ENCODE results near the gene JADE3. TPM values are rescaled to one million over a fixed set of nuclear protein-coding genes. Genes with fewer than 3 reads are reported as not detected.
A peak's percentile ranks its signal among the peaks of the same experiment; 100 is the strongest.
"Not testable (repeated sequence)": the region's sequence is repeated elsewhere in the genome, so short reads cannot be mapped to it uniquely, and the experiment has no call there.

The JADE3 gene
- polyA plus RNA-seq, 4 donors: 1.1 to 11.5 (median 2.4) TPM

- 73 to 82% (median 76%) methylated on average over 7 of the region's 7 CpGs for WGBS, 3 donors
- H3K4me1 ChIP-seq (ENCODE audit: control insufficient read depth in 3 of 3, insufficient read depth in 2 of 3, low read depth in 1 of 3, low read length in 2 of 3): no peaks in the 10 kb centered on the region
- no peak overlapping the region for H3K4me3 ChIP-seq (ENCODE audit: low read depth in 1 of 3, low read length in 3 of 3)
- no peaks in the 10 kb centered on the region for H3K36me3 ChIP-seq (ENCODE audit: control insufficient read depth in 3 of 3, insufficient read depth in 2 of 3, low read depth in 1 of 3, low read length in 3 of 3)
- DNase-seq (no peak), FAIRE-seq (no peak)
- no peaks in the 10 kb centered on the region for H3K9me3 ChIP-seq (ENCODE audit: control insufficient read depth in 2 of 2, insufficient read depth in 1 of 2, low read depth in 1 of 2, low read length in 1 of 2)
- no peaks in the 10 kb centered on the region for H3K27me3 ChIP-seq (ENCODE audit: control insufficient read depth in 3 of 3, insufficient read depth in 3 of 3, low read length in 3 of 3)
- H3K27ac ChIP-seq (ENCODE audit: low read depth in 1 of 3, low read length in 2 of 3): no peak overlapping the region
Observed at GRCh38 chrX:46961574-46962283, 49.5 kb downstream of the JADE3 start.

GRCh38 chrX:46965125-46965758, 53.0 kb downstream of the JADE3 start:
- FAIRE-seq (no peak), DNase-seq (no peak)
- Histone ChIP-seq H3K4me3 (ENCODE audit: low read depth in 1 of 3, low read length in 3 of 3) (no peak overlapping the region), H3K4me1 (ENCODE audit: control insufficient read depth in 3 of 3, insufficient read depth in 2 of 3, low read depth in 1 of 3, low read length in 2 of 3) (no peaks in the 10 kb centered on the region), H3K27ac (ENCODE audit: low read depth in 1 of 3, low read length in 2 of 3) (no peak overlapping the region), H3K36me3 (ENCODE audit: control insufficient read depth in 3 of 3, insufficient read depth in 2 of 3, low read depth in 1 of 3, low read length in 3 of 3) (no peaks in the 10 kb centered on the region), H3K9me3 (ENCODE audit: control insufficient read depth in 2 of 2, insufficient read depth in 1 of 2, low read depth in 1 of 2, low read length in 1 of 2) (no peaks in the 10 kb centered on the region), H3K27me3 (ENCODE audit: control insufficient read depth in 3 of 3, insufficient read depth in 3 of 3, low read length in 3 of 3) (no peaks in the 10 kb centered on the region)
- 44 to 90% (median 72%) methylated on average over 1 of the region's 1 CpG for WGBS, 3 donors

DNA sequence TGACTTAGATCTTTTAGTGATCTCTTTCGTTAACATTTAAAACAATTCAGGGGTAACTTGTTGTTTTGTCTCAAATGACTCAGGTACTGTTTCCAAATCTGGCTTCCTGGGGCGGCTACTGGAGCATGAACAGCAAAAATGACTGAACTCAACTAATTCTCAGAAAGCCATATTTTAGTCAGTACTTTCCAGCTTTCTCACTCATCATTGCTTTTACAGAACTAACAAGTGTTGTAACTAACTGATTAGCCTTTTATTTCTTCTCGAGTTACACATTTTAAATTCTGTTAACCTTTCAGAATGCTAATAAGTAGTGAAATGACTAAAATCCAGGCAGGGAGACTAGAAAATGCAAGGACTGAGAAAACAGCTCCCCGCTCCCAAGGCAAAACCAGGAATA, 55.3 kb downstream of the JADE3 start:
- no peaks in the 10 kb centered on the region for H3K27me3 ChIP-seq (ENCODE audit: control insufficient read depth in 3 of 3, insufficient read depth in 3 of 3, low read length in 3 of 3)
- H3K9me3 ChIP-seq (ENCODE audit: control insufficient read depth in 2 of 2, insufficient read depth in 1 of 2, low read depth in 1 of 2, low read length in 1 of 2): no peaks in the 10 kb centered on the region
- DNase-seq (no peak), FAIRE-seq (no peak)
- H3K4me1 ChIP-seq (ENCODE audit: control insufficient read depth in 3 of 3, insufficient read depth in 2 of 3, low read depth in 1 of 3, low read length in 2 of 3): no peaks in the 10 kb centered on the region
- H3K4me3 ChIP-seq (ENCODE audit: low read depth in 1 of 3, low read length in 3 of 3): no peak overlapping the region
- 53 to 73% (median 64%) methylated on average over 4 of the region's 4 CpGs for WGBS, 3 donors
- H3K27ac ChIP-seq (ENCODE audit: low read depth in 1 of 3, low read length in 2 of 3): peak overlapping the region in 1 of 3 donors; percentile 28
- no peaks in the 10 kb centered on the region for H3K36me3 ChIP-seq (ENCODE audit: control insufficient read depth in 3 of 3, insufficient read depth in 2 of 3, low read depth in 1 of 3, low read length in 3 of 3)

DNA sequence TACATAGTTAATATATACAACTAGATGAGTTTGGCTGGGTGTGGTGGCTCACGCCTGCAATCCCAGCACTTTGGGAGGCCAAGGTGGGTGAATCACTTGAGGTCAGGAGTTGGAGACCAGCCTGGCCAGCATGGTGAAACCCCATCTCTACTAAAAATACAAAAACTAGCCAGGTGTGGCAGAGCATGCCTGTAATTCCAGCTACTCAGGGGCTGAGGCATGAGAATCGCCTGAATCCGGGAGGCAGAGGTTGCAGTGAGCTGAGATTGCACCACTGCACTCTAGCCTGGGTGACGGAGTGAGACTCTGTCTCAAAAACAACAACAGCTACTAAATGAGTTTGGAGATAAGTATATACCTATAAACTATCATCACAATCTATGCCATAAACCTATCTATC, 64.8 kb downstream of the JADE3 start:
- not testable (repeated sequence) for H3K4me1 ChIP-seq (ENCODE audit: control insufficient read depth in 3 of 3, insufficient read depth in 2 of 3, low read depth in 1 of 3, low read length in 2 of 3); H3K9me3 ChIP-seq (ENCODE audit: control insufficient read depth in 2 of 2, insufficient read depth in 1 of 2, low read depth in 1 of 2, low read length in 1 of 2); H3K4me3 ChIP-seq (ENCODE audit: low read depth in 1 of 3, low read length in 3 of 3); H3K36me3 ChIP-seq (ENCODE audit: control insufficient read depth in 3 of 3, insufficient read depth in 2 of 3, low read depth in 1 of 3, low read length in 3 of 3); DNase-seq; H3K27ac ChIP-seq (ENCODE audit: low read depth in 1 of 3, low read length in 2 of 3); FAIRE-seq; H3K27me3 ChIP-seq (ENCODE audit: control insufficient read depth in 3 of 3, insufficient read depth in 3 of 3, low read length in 3 of 3)
- 83 to 95% (median 94%) methylated on average over 4 of the region's 4 CpGs for WGBS, 3 donors

GRCh38 chrX:46978341-46979291, 66.4 kb downstream of the JADE3 start:
- Histone ChIP-seq H3K9me3 (ENCODE audit: control insufficient read depth in 2 of 2, insufficient read depth in 1 of 2, low read depth in 1 of 2, low read length in 1 of 2) (no peaks in the 10 kb centered on the region), H3K4me3 (ENCODE audit: low read depth in 1 of 3, low read length in 3 of 3) (no peak overlapping the region), H3K27me3 (ENCODE audit: control insufficient read depth in 3 of 3, insufficient read depth in 3 of 3, low read length in 3 of 3) (no peaks in the 10 kb centered on the region), H3K27ac (ENCODE audit: low read depth in 1 of 3, low read length in 2 of 3) (no peak overlapping the region), H3K36me3 (ENCODE audit: control insufficient read depth in 3 of 3, insufficient read depth in 2 of 3, low read depth in 1 of 3, low read length in 3 of 3) (no peaks in the 10 kb centered on the region), H3K4me1 (ENCODE audit: control insufficient read depth in 3 of 3, insufficient read depth in 2 of 3, low read depth in 1 of 3, low read length in 2 of 3) (no peaks in the 10 kb centered on the region)
- WGBS, 3 donors: 64 to 81% (median 79%) methylated on average over 8 of the region's 8 CpGs
- FAIRE-seq (no peak), DNase-seq (peak; percentile 66 to 70)

- no peak for DNase-seq
- FAIRE-seq: no peak
- peaks cover 0 to 2% (median 0%) of the 10 kb centered on the region in 3 donors for H3K36me3 ChIP-seq (ENCODE audit: control insufficient read depth in 3 of 3, insufficient read depth in 2 of 3, low read depth in 1 of 3, low read length in 3 of 3)
- no peaks in the 10 kb centered on the region for H3K4me1 ChIP-seq (ENCODE audit: control insufficient read depth in 3 of 3, insufficient read depth in 2 of 3, low read depth in 1 of 3, low read length in 2 of 3)
- H3K27ac ChIP-seq (ENCODE audit: low read depth in 1 of 3, low read length in 2 of 3): no peak overlapping the region
- 73 to 94% (median 86%) methylated on average over 3 of the region's 3 CpGs for WGBS, 3 donors
- H3K4me3 ChIP-seq (ENCODE audit: low read depth in 1 of 3, low read length in 3 of 3): no peak overlapping the region
- H3K9me3 ChIP-seq (ENCODE audit: control insufficient read depth in 2 of 2, insufficient read depth in 1 of 2, low read depth in 1 of 2, low read length in 1 of 2): no peaks in the 10 kb centered on the region
- H3K27me3 ChIP-seq (ENCODE audit: control insufficient read depth in 3 of 3, insufficient read depth in 3 of 3, low read length in 3 of 3): no peaks in the 10 kb centered on the region
Observed at GRCh38 chrX:46984705-46985104, 72.5 kb downstream of the JADE3 start.

- peaks cover 0 to 2% (median 0%) of the 10 kb centered on the region in 3 donors for H3K27me3 ChIP-seq (ENCODE audit: control insufficient read depth in 3 of 3, insufficient read depth in 3 of 3, low read length in 3 of 3)
- no peaks in the 10 kb centered on the region for H3K9me3 ChIP-seq (ENCODE audit: control insufficient read depth in 2 of 2, insufficient read depth in 1 of 2, low read depth in 1 of 2, low read length in 1 of 2)
- H3K4me3 ChIP-seq (ENCODE audit: low read depth in 1 of 3, low read length in 3 of 3): no peak overlapping the region
- no peaks in the 10 kb centered on the region for H3K4me1 ChIP-seq (ENCODE audit: control insufficient read depth in 3 of 3, insufficient read depth in 2 of 3, low read depth in 1 of 3, low read length in 2 of 3)
- no peak for FAIRE-seq
- peaks cover 0 to 2% (median 0%) of the 10 kb centered on the region in 3 donors for H3K36me3 ChIP-seq (ENCODE audit: control insufficient read depth in 3 of 3, insufficient read depth in 2 of 3, low read depth in 1 of 3, low read length in 3 of 3)
- no peak overlapping the region for H3K27ac ChIP-seq (ENCODE audit: low read depth in 1 of 3, low read length in 2 of 3)
- DNase-seq: no peak
Observed at GRCh38 chrX:46989548-46989947, 77.3 kb downstream of the JADE3 start.

DNA sequence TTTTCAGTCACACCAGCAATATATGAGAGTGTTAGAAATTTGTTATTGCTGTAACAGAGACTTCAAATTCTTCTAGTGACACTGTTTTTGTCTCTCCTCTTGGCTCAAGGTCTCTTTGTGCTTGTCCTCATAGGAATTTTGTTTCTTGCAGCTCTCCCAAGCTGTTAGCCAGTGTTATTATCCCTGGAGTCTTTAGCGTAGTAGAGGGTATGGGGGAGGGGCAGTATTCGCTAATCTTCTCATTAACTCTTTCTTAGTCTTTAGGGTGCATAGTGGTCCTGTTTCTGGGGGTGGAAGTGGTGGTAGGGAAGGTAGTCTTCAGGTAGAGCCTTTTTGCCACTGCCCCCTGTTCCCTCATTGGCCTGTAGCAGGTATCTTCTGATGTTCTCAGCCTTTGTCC, 79.4 kb downstream of the JADE3 start:
- Histone ChIP-seq H3K27me3 (ENCODE audit: control insufficient read depth in 3 of 3, insufficient read depth in 3 of 3, low read length in 3 of 3) (peaks cover 0 to 2% (median 0%) of the 10 kb centered on the region in 3 donors), H3K4me1 (ENCODE audit: control insufficient read depth in 3 of 3, insufficient read depth in 2 of 3, low read depth in 1 of 3, low read length in 2 of 3) (no peaks in the 10 kb centered on the region), H3K27ac (ENCODE audit: low read depth in 1 of 3, low read length in 2 of 3) (no peak overlapping the region), H3K4me3 (ENCODE audit: low read depth in 1 of 3, low read length in 3 of 3) (no peak overlapping the region), H3K9me3 (ENCODE audit: control insufficient read depth in 2 of 2, insufficient read depth in 1 of 2, low read depth in 1 of 2, low read length in 1 of 2) (no peaks in the 10 kb centered on the region), H3K36me3 (ENCODE audit: control insufficient read depth in 3 of 3, insufficient read depth in 2 of 3, low read depth in 1 of 3, low read length in 3 of 3) (no peaks in the 10 kb centered on the region)
- no peak for FAIRE-seq
- no peak for DNase-seq
- 56 to 78% (median 76%) methylated on average over 2 of the region's 2 CpGs for WGBS, 3 donors

Data from small intestine (tissue), 7 donors.